Endothelial cell of umbilical vein (primary cell): ENCODE data around the gene ABTB1. TPM values are rescaled to one million over a fixed set of nuclear protein-coding genes. Genes with fewer than 3 reads are reported as not detected.

Source experiments
- BruUV-seq: library from RNA; stranded (reverse); fragments of 400-500 nt; replicated peaks from 2 replicates; lab custom pipeline; 2021; lab: Mats Ljungman, UMichigan
- CTCF ChIA-PET: fragments of 300-600, 350-600 bp; sonication (Branson Sonifier 250); formaldehyde crosslinking; loops from one replicate; lab custom pipeline; 2021; ENCODE audit warnings: antibody characterized with exemption, inconsistent platforms; lab: Charles Lee
- POLR2A ChIA-PET: fragments of 300-600, 350-600 bp; sonication (Branson Sonifier 250); formaldehyde crosslinking; loops from one replicate; lab custom pipeline; 2021; ENCODE audit warnings: antibody characterized with exemption, inconsistent platforms; lab: Charles Lee
- DNase-seq: peaks from one replicate; pipeline ENCODE4 v3.0.0-alpha.2; 2011; ENCODE audit warnings: low read depth, low spot score
- FAIRE-seq: peaks from 2 replicates; lab custom pipeline; 2011; peaks lifted over from hg19 to GRCh38; lab: Jason Lieb, UNC
- H2AFZ ChIP-seq: 2 replicates; pipeline ENCODE4 v1.6.0; 2012; ENCODE audit warnings: low read depth, low read length, control low read depth, inconsistent platforms
- H3K27ac ChIP-seq: 2 replicates; pipeline ENCODE4 v1.5.1; 2011; ENCODE audit warnings: low read depth, mild to moderate bottlenecking, control low read depth, low read length, moderate library complexity; ENCODE audit not compliant: insufficient read depth
- H3K27me3 ChIP-seq, 2 experiments: 2 replicates each; pipeline versions ENCODE4 v1.6.0 to v1.6.1; 2011; ENCODE audit warnings: low read length in 2 of 2, mixed read lengths in 1 of 2; ENCODE audit not compliant: control insufficient read depth in 2 of 2, insufficient read depth in 2 of 2
- H3K36me3 ChIP-seq, 2 experiments: 2 replicates in 1 of 2; 3 replicates in 1 of 2; pipeline ENCODE4 v1.5.1; 2011; ENCODE audit warnings: low read length in 2 of 2, mild to moderate bottlenecking in 1 of 2, moderate library complexity in 1 of 2; ENCODE audit not compliant: control insufficient read depth in 2 of 2, insufficient read depth in 2 of 2; ENCODE audit errors: extremely low read depth in 1 of 2
- H3K4me1 ChIP-seq: 3 replicates; pipeline ENCODE4 v1.5.1; 2011; ENCODE audit warnings: mild to moderate bottlenecking, low read length; ENCODE audit not compliant: control insufficient read depth, insufficient read depth; ENCODE audit errors: extremely low read depth
- H3K4me2 ChIP-seq: 2 replicates; pipeline ENCODE4 v1.6.1; 2011; ENCODE audit warnings: low read length, control low read depth, mixed read lengths; ENCODE audit not compliant: insufficient read depth
- H3K4me3 ChIP-seq, 3 experiments: fragments of 200-600 bp in 1 of 3; sonication (generic), shearing (Covaris generic) in 1 of 3; replicated peaks in 1 of 3; 2 replicates each; pipeline ENCODE4 v1.5.1; 2011 to 2016; ENCODE audit warnings: control low read depth in 3 of 3, low read length in 3 of 3, mild to moderate bottlenecking in 2 of 3, inconsistent platforms in 1 of 3, low read depth in 1 of 3, moderate library complexity in 1 of 3; ENCODE audit not compliant: insufficient read depth in 1 of 3
- H3K79me2 ChIP-seq: 2 replicates; pipeline ENCODE4 v1.6.0; 2012; ENCODE audit warnings: low read length, inconsistent platforms; ENCODE audit not compliant: control insufficient read depth, insufficient read depth
- H3K9ac ChIP-seq: replicated peaks from 2 replicates; pipeline ENCODE3; 2011; ENCODE audit warnings: low read length, control low read depth; ENCODE audit not compliant: insufficient read depth; ENCODE audit errors: extremely low read depth
- H3K9me1 ChIP-seq: replicated peaks from 3 replicates; pipeline ENCODE4 v1.6.0; 2011; ENCODE audit warnings: mild to moderate bottlenecking, low read length; ENCODE audit not compliant: control insufficient read depth, insufficient read depth; ENCODE audit errors: extremely low read depth
- H3K9me3 ChIP-seq: replicated peaks from 2 replicates; pipeline ENCODE4 v1.5.1; 2012; ENCODE audit warnings: low read length, inconsistent platforms; ENCODE audit not compliant: control insufficient read depth, insufficient read depth
- H4K20me1 ChIP-seq: replicated peaks from 2 replicates; pipeline ENCODE3; 2011; ENCODE audit warnings: mild to moderate bottlenecking, low read length; ENCODE audit not compliant: control insufficient read depth, insufficient read depth; ENCODE audit errors: extremely low read depth
- CTCF ChIP-seq, 2 donors: IDR thresholded peaks; 1 replicate in 1 of 2; 2 replicates in 1 of 2; pipeline ENCODE4 v1.5.1; 2011; ENCODE audit warnings: low read length in 2 of 2, mild to moderate bottlenecking in 2 of 2, moderate library complexity in 2 of 2, control low read depth in 1 of 2, inconsistent platforms in 1 of 2, low read depth in 1 of 2; ENCODE audit not compliant: insufficient read depth in 1 of 2; ENCODE audit errors: extremely low read depth in 1 of 2
- EZH2 ChIP-seq: IDR thresholded peaks from 2 replicates; pipeline ENCODE4 v1.6.1; 2012; ENCODE audit warnings: borderline replicate concordance, low read depth, mild to moderate bottlenecking, moderate library complexity, low read length, inconsistent platforms; ENCODE audit not compliant: severe bottlenecking
- FOS ChIP-seq: IDR thresholded peaks from 2 replicates; pipeline ENCODE4 v1.6.1; 2011; ENCODE audit warnings: mild to moderate bottlenecking, low read length, moderate library complexity, borderline replicate concordance; ENCODE audit not compliant: insufficient read depth
- GATA2 ChIP-seq: IDR thresholded peaks from 2 replicates; pipeline ENCODE4 v1.7.0; 2011; ENCODE audit warnings: low read depth, mild to moderate bottlenecking, moderate library complexity, mixed read lengths, low read length; ENCODE audit not compliant: insufficient read length, insufficient read depth
- JUN ChIP-seq: IDR thresholded peaks from 2 replicates; pipeline ENCODE4 v1.6.1; 2011; ENCODE audit warnings: borderline replicate concordance, low read depth; ENCODE audit not compliant: insufficient read length, insufficient read depth
- MAX ChIP-seq: IDR thresholded peaks from 2 replicates; pipeline ENCODE4 v1.6.1; 2011; ENCODE audit not compliant: insufficient read depth, insufficient read length
- MYC ChIP-seq: IDR thresholded peaks from one replicate; pipeline ENCODE4 v1.6.1; 2011; ENCODE audit warnings: mild to moderate bottlenecking, low read depth, low read length
- POLR2A ChIP-seq: IDR thresholded peaks from 2 replicates; pipeline ENCODE4 v1.6.1; 2012; ENCODE audit warnings: low read depth, mild to moderate bottlenecking, control low read depth, low read length
- POLR2AphosphoS5 ChIP-seq: IDR thresholded peaks from 2 replicates; pipeline ENCODE4 v1.6.1; 2012; ENCODE audit warnings: low read depth, mild to moderate bottlenecking, control low read depth, low read length, moderate library complexity; ENCODE audit not compliant: insufficient read depth
- dilution Hi-C: fragments of 300-500 bp; cut with MboI; formaldehyde crosslinking; loops from one replicate; pipeline ENCODE4 v1.15.0; 2019; ENCODE audit warnings: low sequenced_read_pairs; ENCODE audit not compliant: extremely low pct_ligation_motif_present
- intact Hi-C: fragments of 100-400 bp; cut with micrococcal nuclease; formaldehyde crosslinking; loops from one replicate; pipeline ENCODE4 v1.10.0; 2022
- polyA plus RNA-seq, 4 experiments: library from polyadenylated mRNA; depleted of rRNA in 3 of 4; stranded (reverse) in 3 of 4; unstranded in 1 of 4; fragments of >200 nt; gene quantifications; 2 replicates each; pipeline versions ENCODE4 v1.2.1 to v1.2.3, GENCODE V29; 2011 to 2012; ENCODE audit warnings: missing spikeins in 1 of 4
- total RNA-seq: library from RNA; stranded (reverse); gene quantifications from 2 replicates; pipeline ENCODE4 v1.2.3, GENCODE V29; 2021

Gene ABTB1
- total and polyA plus RNA-seq, 2 donors (not counting 3 experiments of a cell fraction or from before 2014, with no cell fraction given): 15.2 to 25.1 TPM

GRCh38 chr3:127656906-127657305 is 15.8 kb upstream of the ABTB1 start:
- Histone ChIP-seq H4K20me1 (no peaks in the 10 kb centered on the region), H3K36me3 (no peaks in the 10 kb centered on the region), H3K9ac (no peak overlapping the region), H3K27ac (no peak overlapping the region), H3K4me1 (no peaks in the 10 kb centered on the region), H3K9me1 (no peaks in the 10 kb centered on the region), H3K79me2 (no peaks in the 10 kb centered on the region), H2AFZ (no peak overlapping the region), H3K4me2 (no peak overlapping the region), H3K9me3 (no peaks in the 10 kb centered on the region), H3K4me3 (no peak overlapping the region), H3K27me3 (peaks cover 0 to 6% of the 10 kb centered on the region in 2 experiments)
- DNase-seq (no peak), FAIRE-seq (no peak)
- TF ChIP-seq GATA2: no peak
- TF ChIP-seq POLR2A: no peak
- no peak for TF ChIP-seq MYC
- TF ChIP-seq EZH2: no peak
- TF ChIP-seq FOS: no peak
- TF ChIP-seq JUN: no peak
- no peak for TF ChIP-seq CTCF (IDR thresholded peaks at IDR 0.05; ENCODE audit: extremely low read depth in 1 of 2, insufficient read depth in 1 of 2, low read depth in 1 of 2, low read length in 2 of 2)
- TF ChIP-seq MAX: no peak
- no peak for TF ChIP-seq POLR2AphosphoS5
- intact Hi-C loops: no loop called here
- CTCF ChIA-PET: interaction anchor here (1.5 to 2.0 kb wide), 2 partner anchors 82 to 175 kb away, joined by 4 to 9 read pairs; no protein-coding TSS in a partner anchor
- BruUV-seq: no TSS peak
- dilution Hi-C loops: no loop called here
- POLR2A ChIA-PET: interaction anchor here (0.6 kb wide), 1 partner anchor 143 kb away, joined by 3 read pairs; no protein-coding TSS in a partner anchor
